ENCODE results near the gene SSBP3.

- TF ChIP-seq EZH2 (IDR thresholded peaks at IDR 0.05; ENCODE audit: insufficient read depth, poor library complexity, severe bottlenecking) (no peak), EZH2phosphoT487 (IDR thresholded peaks at IDR 0.05; ENCODE audit: insufficient read depth, low read depth) (no peak)
Measured at GRCh38 chr1:54218883-54219687, 187.1 kb downstream of the SSBP3 start.
